H7 (cell line): ENCODE measurements around the gene FAM181A. TPM values are rescaled to one million over a fixed set of nuclear protein-coding genes. Genes with fewer than 3 reads are reported as not detected.

ENCODE experiments used
- DNase-seq: peaks from one replicate; pipeline ENCODE4 v3.0.0; 2012
- H3K27me3 ChIP-seq: 2 replicates; pipeline ENCODE4 v1.6.0; 2011; ENCODE audit warnings: mild to moderate bottlenecking, low read length; ENCODE audit not compliant: control insufficient read depth, insufficient read depth
- H3K36me3 ChIP-seq: replicated peaks from 2 replicates; pipeline ENCODE4 v1.5.1; 2011; ENCODE audit warnings: low read length; ENCODE audit not compliant: control insufficient read depth, insufficient read depth
- H3K4me3 ChIP-seq: 2 replicates; pipeline ENCODE4 v1.5.1; 2011; ENCODE audit warnings: low read depth, mild to moderate bottlenecking, control low read depth, low read length, moderate library complexity; ENCODE audit not compliant: insufficient read depth
- total RNA-seq: library from RNA; depleted of rRNA; stranded (reverse); fragments of >200 nt; shearing (Covaris generic); gene quantifications from 2 replicates; pipeline ENCODE4 v1.2.3, GENCODE V29; 2014

FAM181A gene
- total RNA-seq, 1 experiment from 2014 or later, result not detected

GRCh38 chr14:93915070-93915705, 12.0 kb upstream of the FAM181A start:
- DNase-seq, result no peak
- no peaks in the 10 kb centered on the region for H3K27me3 ChIP-seq
- H3K4me3 ChIP-seq, result no peak overlapping the region
- no peaks in the 10 kb centered on the region for H3K36me3 ChIP-seq

- H3K36me3 ChIP-seq, result no peaks in the 10 kb centered on the region
- no peak overlapping the region for H3K4me3 ChIP-seq
- H3K27me3 ChIP-seq, result no peaks in the 10 kb centered on the region
- no peak for DNase-seq
Measured at GRCh38 chr14:93915800-93916199, 11.3 kb upstream of the FAM181A start.

GRCh38 chr14:93916498-93916897, 10.6 kb upstream of the FAM181A start:
- H3K36me3 ChIP-seq, result no peaks in the 10 kb centered on the region
- H3K27me3 ChIP-seq, result no peaks in the 10 kb centered on the region
- no peak for DNase-seq
- H3K4me3 ChIP-seq, result no peak overlapping the region

- H3K36me3 ChIP-seq, result no peaks in the 10 kb centered on the region
- no peak for DNase-seq
- H3K4me3 ChIP-seq, result no peak overlapping the region
- H3K27me3 ChIP-seq, result no peaks in the 10 kb centered on the region
Measured at GRCh38 chr14:93917141-93917540, 10.0 kb upstream of the FAM181A start.

- no peak for DNase-seq
- H3K27me3 ChIP-seq, result no peaks in the 10 kb centered on the region
- no peaks in the 10 kb centered on the region for H3K36me3 ChIP-seq
- no peak overlapping the region for H3K4me3 ChIP-seq
Measured at GRCh38 chr14:93921001-93921806, 5.9 kb upstream of the FAM181A start.

- H3K4me3 ChIP-seq, result no peak overlapping the region
- H3K27me3 ChIP-seq, result no peaks in the 10 kb centered on the region
- no peak for DNase-seq
- H3K36me3 ChIP-seq, result no peaks in the 10 kb centered on the region
Measured at GRCh38 chr14:93923626-93924025, 3.5 kb upstream of the FAM181A start.

- H3K4me3 ChIP-seq, result no peak overlapping the region
- no peaks in the 10 kb centered on the region for H3K27me3 ChIP-seq
- no peak for DNase-seq
- no peaks in the 10 kb centered on the region for H3K36me3 ChIP-seq
Measured at GRCh38 chr14:93924592-93925355, 2.4 kb upstream of the FAM181A start.

GRCh38 chr14:93925374-93925895, 1.7 kb upstream of the FAM181A start:
- no peaks in the 10 kb centered on the region for H3K27me3 ChIP-seq
- no peaks in the 10 kb centered on the region for H3K36me3 ChIP-seq
- DNase-seq, result no peak
- H3K4me3 ChIP-seq, result no peak overlapping the region

- Histone ChIP-seq H3K4me3 (no peak overlapping the region), H3K27me3 (no peaks in the 10 kb centered on the region), H3K36me3 (no peaks in the 10 kb centered on the region)
- DNase-seq, result no peak
Measured at GRCh38 chr14:93926245-93926872, 785 bp upstream of the FAM181A start.

- no peak for DNase-seq
- Histone ChIP-seq H3K4me3 (no peak overlapping the region), H3K36me3 (no peaks in the 10 kb centered on the region), H3K27me3 (no peaks in the 10 kb centered on the region)
Measured at GRCh38 chr14:93927800-93928145, 629 bp downstream of the FAM181A start.

- Histone ChIP-seq H3K4me3 (no peak overlapping the region), H3K36me3 (no peaks in the 10 kb centered on the region), H3K27me3 (no peaks in the 10 kb centered on the region)
- DNase-seq, result peak; percentile 65
Measured at GRCh38 chr14:93928184-93929047, 1.3 kb downstream of the FAM181A start.

GRCh38 chr14:93929048-93929535, 1.9 kb downstream of the FAM181A start:
- no peaks in the 10 kb centered on the region for H3K36me3 ChIP-seq
- DNase-seq, result no peak
- H3K4me3 ChIP-seq, result no peak overlapping the region
- H3K27me3 ChIP-seq, result no peaks in the 10 kb centered on the region

GRCh38 chr14:93929657-93930056, 2.5 kb downstream of the FAM181A start:
- Histone ChIP-seq H3K27me3 (no peaks in the 10 kb centered on the region), H3K4me3 (no peak overlapping the region), H3K36me3 (no peaks in the 10 kb centered on the region)
- no peak for DNase-seq
